ENCODE measurements around the gene HSF2.
A peak's percentile ranks its signal among the peaks of the same experiment; 100 is the strongest.

The HSF2 gene

GRCh38 chr6:122399348-122400120 lies at the start of gene HSF2:
Gene HSF2 (plus strand): TSS chr6:122399652. CDS start chr6:122399738, 86 bp downstream.
- Histone ChIP-seq H3K4me3 (ENCODE audit: low read depth, low read length) (peak within 1 kb of the TSS; percentile 97), H3K9ac (ENCODE audit: low read length) (peak within 1 kb of the TSS; percentile 97), H3K27ac (ENCODE audit: low read depth, low read length) (peak within 1 kb of the TSS; percentile 73; the same call in 1 of the 2 replicates), H3K27me3 (ENCODE audit: control insufficient read depth, insufficient read depth, low read length) (peaks cover 50% of the 10 kb centered on the region), H3K9me3 (ENCODE audit: control insufficient read depth, insufficient read depth, low read depth, low read length) (no peaks in the 10 kb centered on the region), H3K36me3 (ENCODE audit: control insufficient read depth, insufficient read depth, low read length) (no peaks in the 10 kb centered on the region), H3K4me1 (ENCODE audit: control insufficient read depth, insufficient read depth, low read length) (peaks cover 3% of the 10 kb centered on the region; the same call in 1 of the 2 replicates)

GRCh38 chr6:122352981-122353664 lies 46.3 kb upstream of the HSF2 start:
- Histone ChIP-seq H3K4me3 (ENCODE audit: low read depth, low read length) (no peak overlapping the region), H3K36me3 (ENCODE audit: control insufficient read depth, insufficient read depth, low read length) (no peaks in the 10 kb centered on the region), H3K9me3 (ENCODE audit: control insufficient read depth, insufficient read depth, low read depth, low read length) (no peaks in the 10 kb centered on the region), H3K27me3 (ENCODE audit: control insufficient read depth, insufficient read depth, low read length) (no peaks in the 10 kb centered on the region), H3K27ac (ENCODE audit: low read depth, low read length) (no peak overlapping the region), H3K9ac (ENCODE audit: low read length) (no peak overlapping the region), H3K4me1 (ENCODE audit: control insufficient read depth, insufficient read depth, low read length) (no peaks in the 10 kb centered on the region)

- H3K27ac ChIP-seq (ENCODE audit: low read depth, low read length), result no peak overlapping the region
- no peaks in the 10 kb centered on the region for H3K9me3 ChIP-seq (ENCODE audit: control insufficient read depth, insufficient read depth, low read depth, low read length)
- no peak overlapping the region for H3K4me3 ChIP-seq (ENCODE audit: low read depth, low read length)
- H3K9ac ChIP-seq (ENCODE audit: low read length), result no peak overlapping the region
- no peaks in the 10 kb centered on the region for H3K27me3 ChIP-seq (ENCODE audit: control insufficient read depth, insufficient read depth, low read length)
- no peaks in the 10 kb centered on the region for H3K4me1 ChIP-seq (ENCODE audit: control insufficient read depth, insufficient read depth, low read length)
- H3K36me3 ChIP-seq (ENCODE audit: control insufficient read depth, insufficient read depth, low read length), result no peaks in the 10 kb centered on the region
Observed at GRCh38 chr6:122360809-122361208, 38.6 kb upstream of the HSF2 start.

GRCh38 chr6:122361314-122361979 lies 38.0 kb upstream of the HSF2 start:
- Histone ChIP-seq H3K27ac (ENCODE audit: low read depth, low read length) (no peak overlapping the region), H3K27me3 (ENCODE audit: control insufficient read depth, insufficient read depth, low read length) (no peaks in the 10 kb centered on the region), H3K4me1 (ENCODE audit: control insufficient read depth, insufficient read depth, low read length) (no peaks in the 10 kb centered on the region), H3K4me3 (ENCODE audit: low read depth, low read length) (no peak overlapping the region), H3K9me3 (ENCODE audit: control insufficient read depth, insufficient read depth, low read depth, low read length) (no peaks in the 10 kb centered on the region), H3K9ac (ENCODE audit: low read length) (no peak overlapping the region), H3K36me3 (ENCODE audit: control insufficient read depth, insufficient read depth, low read length) (no peaks in the 10 kb centered on the region)

- Histone ChIP-seq H3K27ac (ENCODE audit: low read depth, low read length) (no peak overlapping the region), H3K9me3 (ENCODE audit: control insufficient read depth, insufficient read depth, low read depth, low read length) (no peaks in the 10 kb centered on the region), H3K27me3 (ENCODE audit: control insufficient read depth, insufficient read depth, low read length) (no peaks in the 10 kb centered on the region), H3K4me1 (ENCODE audit: control insufficient read depth, insufficient read depth, low read length) (no peaks in the 10 kb centered on the region), H3K36me3 (ENCODE audit: control insufficient read depth, insufficient read depth, low read length) (no peaks in the 10 kb centered on the region), H3K4me3 (ENCODE audit: low read depth, low read length) (no peak overlapping the region), H3K9ac (ENCODE audit: low read length) (no peak overlapping the region)
Observed at GRCh38 chr6:122363769-122364483, 35.5 kb upstream of the HSF2 start.

GRCh38 chr6:122365775-122366403 lies 33.6 kb upstream of the HSF2 start:
- H3K27me3 ChIP-seq (ENCODE audit: control insufficient read depth, insufficient read depth, low read length), result no peaks in the 10 kb centered on the region
- H3K9me3 ChIP-seq (ENCODE audit: control insufficient read depth, insufficient read depth, low read depth, low read length), result no peaks in the 10 kb centered on the region
- H3K36me3 ChIP-seq (ENCODE audit: control insufficient read depth, insufficient read depth, low read length), result no peaks in the 10 kb centered on the region
- no peak overlapping the region for H3K9ac ChIP-seq (ENCODE audit: low read length)
- no peak overlapping the region for H3K4me3 ChIP-seq (ENCODE audit: low read depth, low read length)
- H3K27ac ChIP-seq (ENCODE audit: low read depth, low read length), result no peak overlapping the region
- H3K4me1 ChIP-seq (ENCODE audit: control insufficient read depth, insufficient read depth, low read length), result no peaks in the 10 kb centered on the region

GRCh38 chr6:122367171-122367570 lies 32.3 kb upstream of the HSF2 start:
- no peaks in the 10 kb centered on the region for H3K4me1 ChIP-seq (ENCODE audit: control insufficient read depth, insufficient read depth, low read length)
- H3K27ac ChIP-seq (ENCODE audit: low read depth, low read length), result no peak overlapping the region
- no peak overlapping the region for H3K9ac ChIP-seq (ENCODE audit: low read length)
- no peaks in the 10 kb centered on the region for H3K9me3 ChIP-seq (ENCODE audit: control insufficient read depth, insufficient read depth, low read depth, low read length)
- H3K36me3 ChIP-seq (ENCODE audit: control insufficient read depth, insufficient read depth, low read length), result no peaks in the 10 kb centered on the region
- H3K4me3 ChIP-seq (ENCODE audit: low read depth, low read length), result no peak overlapping the region
- H3K27me3 ChIP-seq (ENCODE audit: control insufficient read depth, insufficient read depth, low read length), result no peaks in the 10 kb centered on the region

GRCh38 chr6:122369536-122369935 lies 29.9 kb upstream of the HSF2 start:
- Histone ChIP-seq H3K27me3 (ENCODE audit: control insufficient read depth, insufficient read depth, low read length) (peaks cover 5% of the 10 kb centered on the region; the same call in 1 of the 2 replicates), H3K9ac (ENCODE audit: low read length) (no peak overlapping the region), H3K36me3 (ENCODE audit: control insufficient read depth, insufficient read depth, low read length) (no peaks in the 10 kb centered on the region), H3K9me3 (ENCODE audit: control insufficient read depth, insufficient read depth, low read depth, low read length) (no peaks in the 10 kb centered on the region), H3K27ac (ENCODE audit: low read depth, low read length) (no peak overlapping the region), H3K4me3 (ENCODE audit: low read depth, low read length) (no peak overlapping the region), H3K4me1 (ENCODE audit: control insufficient read depth, insufficient read depth, low read length) (no peaks in the 10 kb centered on the region)

GRCh38 chr6:122372647-122373046 lies 26.8 kb upstream of the HSF2 start:
- Histone ChIP-seq H3K4me3 (ENCODE audit: low read depth, low read length) (no peak overlapping the region), H3K9ac (ENCODE audit: low read length) (no peak overlapping the region), H3K27me3 (ENCODE audit: control insufficient read depth, insufficient read depth, low read length) (peaks cover 17% of the 10 kb centered on the region; the same call in 1 of the 2 replicates), H3K9me3 (ENCODE audit: control insufficient read depth, insufficient read depth, low read depth, low read length) (no peaks in the 10 kb centered on the region), H3K36me3 (ENCODE audit: control insufficient read depth, insufficient read depth, low read length) (no peaks in the 10 kb centered on the region), H3K27ac (ENCODE audit: low read depth, low read length) (no peak overlapping the region), H3K4me1 (ENCODE audit: control insufficient read depth, insufficient read depth, low read length) (no peaks in the 10 kb centered on the region)

- Histone ChIP-seq H3K27ac (ENCODE audit: low read depth, low read length) (no peak overlapping the region), H3K9ac (ENCODE audit: low read length) (no peak overlapping the region), H3K4me1 (ENCODE audit: control insufficient read depth, insufficient read depth, low read length) (no peaks in the 10 kb centered on the region)
Observed at GRCh38 chr6:122374307-122374706, 25.1 kb upstream of the HSF2 start.

More at GRCh38 chr6:122374307-122374706, 25.1 kb upstream of the HSF2 start:
- H3K9me3 ChIP-seq (ENCODE audit: control insufficient read depth, insufficient read depth, low read depth, low read length), result no peaks in the 10 kb centered on the region
- H3K36me3 ChIP-seq (ENCODE audit: control insufficient read depth, insufficient read depth, low read length), result no peaks in the 10 kb centered on the region
- no peak overlapping the region for H3K4me3 ChIP-seq (ENCODE audit: low read depth, low read length)
- H3K27me3 ChIP-seq (ENCODE audit: control insufficient read depth, insufficient read depth, low read length), result peaks cover 17% of the 10 kb centered on the region; the same call in 1 of the 2 replicates

All from HUES6 (cell line).